ENCODE data around the gene FBXL16. TPM values are rescaled to one million over a fixed set of nuclear protein-coding genes. Genes with fewer than 3 reads are reported as not detected.

The FBXL16 gene
- total and polyA plus RNA-seq, 2 experiments from 2014 or later = 8.9 to 12.6 TPM

DNA sequence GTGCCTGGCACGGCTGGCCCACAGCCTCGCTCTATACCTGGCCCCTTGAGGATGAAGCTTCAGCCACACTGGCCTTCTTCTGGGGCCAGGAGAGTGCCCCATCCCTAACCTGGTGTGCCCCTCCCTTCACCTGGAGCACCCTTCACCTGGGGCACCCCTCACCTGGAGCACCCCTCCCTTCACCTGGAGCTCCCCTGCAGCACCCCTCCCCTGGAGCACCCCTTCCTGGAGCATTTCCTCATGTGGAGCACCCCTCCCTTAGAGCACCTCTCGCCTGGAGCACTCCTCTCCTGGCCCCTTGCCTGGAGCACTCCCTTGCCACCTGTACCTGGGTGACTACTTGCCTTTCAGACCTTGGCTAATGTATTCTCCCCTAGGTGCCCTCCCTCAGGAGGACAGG lies 2.4 kb upstream of the FBXL16 start:
- Histone ChIP-seq H3K4me3 (no peak overlapping the region), H3K9me2 (ENCODE audit: insufficient read depth) (no peaks in the 10 kb centered on the region), H3K4me2 (no peak overlapping the region), H3K36me3 (ENCODE audit: insufficient read depth) (no peaks in the 10 kb centered on the region), H4K20me1 (replicated peaks; ENCODE audit: insufficient read depth) (no peaks in the 10 kb centered on the region), H3K4me1 (ENCODE audit: insufficient read depth) (no peaks in the 10 kb centered on the region), H3K79me2 (replicated peaks; ENCODE audit: insufficient read depth) (no peaks in the 10 kb centered on the region), H3K27ac (ENCODE audit: low read depth) (no peak overlapping the region), H3K27me3 (ENCODE audit: insufficient read depth) (peaks cover 71% of the 10 kb centered on the region), H3F3A (replicated peaks; ENCODE audit: low read depth) (0 out of 2 replicates have a peak, but pooled peaks cover 6% of the 10 kb centered on the region), H2AFZ (no peak overlapping the region)
- no peak overlapping the region for H3K4me3 Mint-ChIP-seq
- DNase-seq (ENCODE audit: low spot score) (no peak), ATAC-seq (no peak)
- peaks cover 4% of the 10 kb centered on the region; the same call in 1 of the 3 replicates for H3K9me3 Mint-ChIP-seq
- no peaks in the 10 kb centered on the region for H3K36me3 Mint-ChIP-seq (ENCODE audit: low read depth)
- H3K27ac Mint-ChIP-seq = no peak overlapping the region
- H3K27me3 Mint-ChIP-seq (ENCODE audit: insufficient read depth, low read depth, poor library complexity) = peaks cover 59% of the 10 kb centered on the region
- TF ChIP-seq ZNF331 (CRISPR knock-in tag; IDR thresholded peaks at IDR 0.05; ENCODE audit: low read depth) = no peak
- TF ChIP-seq NANOG (IDR thresholded peaks at IDR 0.05; ENCODE audit: borderline replicate concordance) = no peak
- TF ChIP-seq JUNB (IDR thresholded peaks at IDR 0.05; ENCODE audit: unreplicated experiment) = no peak
- TF ChIP-seq, protein P1, sequence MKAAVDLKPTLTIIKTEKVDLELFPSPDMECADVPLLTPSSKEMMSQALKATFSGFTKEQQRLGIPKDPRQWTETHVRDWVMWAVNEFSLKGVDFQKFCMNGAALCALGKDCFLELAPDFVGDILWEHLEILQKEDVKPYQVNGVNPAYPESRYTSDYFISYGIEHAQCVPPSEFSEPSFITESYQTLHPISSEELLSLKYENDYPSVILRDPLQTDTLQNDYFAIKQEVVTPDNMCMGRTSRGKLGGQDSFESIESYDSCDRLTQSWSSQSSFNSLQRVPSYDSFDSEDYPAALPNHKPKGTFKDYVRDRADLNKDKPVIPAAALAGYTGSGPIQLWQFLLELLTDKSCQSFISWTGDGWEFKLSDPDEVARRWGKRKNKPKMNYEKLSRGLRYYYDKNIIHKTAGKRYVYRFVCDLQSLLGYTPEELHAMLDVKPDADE (IDR thresholded peaks at IDR 0.05) = no peak
- TF ChIP-seq EZH2 (IDR thresholded peaks at IDR 0.05; ENCODE audit: low read depth, unreplicated experiment) = no peak
- no peak for TF ChIP-seq EZH2phosphoT487 (IDR thresholded peaks at IDR 0.05; ENCODE audit: unreplicated experiment)
- TF ChIP-seq, protein P2, sequence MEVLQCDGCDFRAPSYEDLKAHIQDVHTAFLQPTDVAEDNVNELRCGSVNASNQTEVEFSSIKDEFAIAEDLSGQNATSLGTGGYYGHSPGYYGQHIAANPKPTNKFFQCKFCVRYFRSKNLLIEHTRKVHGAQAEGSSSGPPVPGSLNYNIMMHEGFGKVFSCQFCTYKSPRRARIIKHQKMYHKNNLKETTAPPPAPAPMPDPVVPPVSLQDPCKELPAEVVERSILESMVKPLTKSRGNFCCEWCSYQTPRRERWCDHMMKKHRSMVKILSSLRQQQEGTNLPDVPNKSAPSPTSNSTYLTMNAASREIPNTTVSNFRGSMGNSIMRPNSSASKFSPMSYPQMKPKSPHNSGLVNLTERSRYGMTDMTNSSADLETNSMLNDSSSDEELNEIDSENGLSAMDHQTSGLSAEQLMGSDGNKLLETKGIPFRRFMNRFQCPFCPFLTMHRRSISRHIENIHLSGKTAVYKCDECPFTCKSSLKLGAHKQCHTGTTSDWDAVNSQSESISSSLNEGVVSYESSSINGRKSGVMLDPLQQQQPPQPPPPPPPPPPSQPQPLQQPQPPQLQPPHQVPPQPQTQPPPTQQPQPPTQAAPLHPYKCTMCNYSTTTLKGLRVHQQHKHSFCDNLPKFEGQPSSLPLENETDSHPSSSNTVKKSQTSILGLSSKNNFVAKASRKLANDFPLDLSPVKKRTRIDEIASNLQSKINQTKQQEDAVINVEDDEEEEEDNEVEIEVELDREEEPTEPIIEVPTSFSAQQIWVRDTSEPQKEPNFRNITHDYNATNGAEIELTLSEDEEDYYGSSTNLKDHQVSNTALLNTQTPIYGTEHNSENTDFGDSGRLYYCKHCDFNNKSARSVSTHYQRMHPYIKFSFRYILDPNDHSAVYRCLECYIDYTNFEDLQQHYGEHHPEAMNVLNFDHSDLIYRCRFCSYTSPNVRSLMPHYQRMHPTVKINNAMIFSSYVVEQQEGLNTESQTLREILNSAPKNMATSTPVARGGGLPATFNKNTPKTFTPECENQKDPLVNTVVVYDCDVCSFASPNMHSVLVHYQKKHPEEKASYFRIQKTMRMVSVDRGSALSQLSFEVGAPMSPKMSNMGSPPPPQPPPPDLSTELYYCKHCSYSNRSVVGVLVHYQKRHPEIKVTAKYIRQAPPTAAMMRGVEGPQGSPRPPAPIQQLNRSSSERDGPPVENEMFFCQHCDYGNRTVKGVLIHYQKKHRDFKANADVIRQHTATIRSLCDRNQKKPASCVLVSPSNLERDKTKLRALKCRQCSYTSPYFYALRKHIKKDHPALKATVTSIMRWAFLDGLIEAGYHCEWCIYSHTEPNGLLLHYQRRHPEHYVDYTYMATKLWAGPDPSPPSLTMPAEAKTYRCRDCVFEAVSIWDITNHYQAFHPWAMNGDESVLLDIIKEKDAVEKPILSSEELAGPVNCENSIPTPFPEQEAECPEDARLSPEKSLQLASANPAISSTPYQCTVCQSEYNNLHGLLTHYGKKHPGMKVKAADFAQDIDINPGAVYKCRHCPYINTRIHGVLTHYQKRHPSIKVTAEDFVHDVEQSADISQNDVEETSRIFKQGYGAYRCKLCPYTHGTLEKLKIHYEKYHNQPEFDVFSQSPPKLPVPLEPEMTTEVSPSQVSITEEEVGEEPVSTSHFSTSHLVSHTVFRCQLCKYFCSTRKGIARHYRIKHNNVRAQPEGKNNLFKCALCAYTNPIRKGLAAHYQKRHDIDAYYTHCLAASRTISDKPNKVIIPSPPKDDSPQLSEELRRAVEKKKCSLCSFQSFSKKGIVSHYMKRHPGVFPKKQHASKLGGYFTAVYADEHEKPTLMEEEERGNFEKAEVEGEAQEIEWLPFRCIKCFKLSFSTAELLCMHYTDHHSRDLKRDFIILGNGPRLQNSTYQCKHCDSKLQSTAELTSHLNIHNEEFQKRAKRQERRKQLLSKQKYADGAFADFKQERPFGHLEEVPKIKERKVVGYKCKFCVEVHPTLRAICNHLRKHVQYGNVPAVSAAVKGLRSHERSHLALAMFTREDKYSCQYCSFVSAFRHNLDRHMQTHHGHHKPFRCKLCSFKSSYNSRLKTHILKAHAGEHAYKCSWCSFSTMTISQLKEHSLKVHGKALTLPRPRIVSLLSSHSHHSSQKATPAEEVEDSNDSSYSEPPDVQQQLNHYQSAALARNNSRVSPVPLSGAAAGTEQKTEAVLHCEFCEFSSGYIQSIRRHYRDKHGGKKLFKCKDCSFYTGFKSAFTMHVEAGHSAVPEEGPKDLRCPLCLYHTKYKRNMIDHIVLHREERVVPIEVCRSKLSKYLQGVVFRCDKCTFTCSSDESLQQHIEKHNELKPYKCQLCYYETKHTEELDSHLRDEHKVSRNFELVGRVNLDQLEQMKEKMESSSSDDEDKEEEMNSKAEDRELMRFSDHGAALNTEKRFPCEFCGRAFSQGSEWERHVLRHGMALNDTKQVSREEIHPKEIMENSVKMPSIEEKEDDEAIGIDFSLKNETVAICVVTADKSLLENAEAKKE (CRISPR knock-in tag; IDR thresholded peaks at IDR 0.05) = no peak
- TF ChIP-seq, protein P3, sequence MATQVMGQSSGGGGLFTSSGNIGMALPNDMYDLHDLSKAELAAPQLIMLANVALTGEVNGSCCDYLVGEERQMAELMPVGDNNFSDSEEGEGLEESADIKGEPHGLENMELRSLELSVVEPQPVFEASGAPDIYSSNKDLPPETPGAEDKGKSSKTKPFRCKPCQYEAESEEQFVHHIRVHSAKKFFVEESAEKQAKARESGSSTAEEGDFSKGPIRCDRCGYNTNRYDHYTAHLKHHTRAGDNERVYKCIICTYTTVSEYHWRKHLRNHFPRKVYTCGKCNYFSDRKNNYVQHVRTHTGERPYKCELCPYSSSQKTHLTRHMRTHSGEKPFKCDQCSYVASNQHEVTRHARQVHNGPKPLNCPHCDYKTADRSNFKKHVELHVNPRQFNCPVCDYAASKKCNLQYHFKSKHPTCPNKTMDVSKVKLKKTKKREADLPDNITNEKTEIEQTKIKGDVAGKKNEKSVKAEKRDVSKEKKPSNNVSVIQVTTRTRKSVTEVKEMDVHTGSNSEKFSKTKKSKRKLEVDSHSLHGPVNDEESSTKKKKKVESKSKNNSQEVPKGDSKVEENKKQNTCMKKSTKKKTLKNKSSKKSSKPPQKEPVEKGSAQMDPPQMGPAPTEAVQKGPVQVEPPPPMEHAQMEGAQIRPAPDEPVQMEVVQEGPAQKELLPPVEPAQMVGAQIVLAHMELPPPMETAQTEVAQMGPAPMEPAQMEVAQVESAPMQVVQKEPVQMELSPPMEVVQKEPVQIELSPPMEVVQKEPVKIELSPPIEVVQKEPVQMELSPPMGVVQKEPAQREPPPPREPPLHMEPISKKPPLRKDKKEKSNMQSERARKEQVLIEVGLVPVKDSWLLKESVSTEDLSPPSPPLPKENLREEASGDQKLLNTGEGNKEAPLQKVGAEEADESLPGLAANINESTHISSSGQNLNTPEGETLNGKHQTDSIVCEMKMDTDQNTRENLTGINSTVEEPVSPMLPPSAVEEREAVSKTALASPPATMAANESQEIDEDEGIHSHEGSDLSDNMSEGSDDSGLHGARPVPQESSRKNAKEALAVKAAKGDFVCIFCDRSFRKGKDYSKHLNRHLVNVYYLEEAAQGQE (IDR thresholded peaks at IDR 0.05; ENCODE audit: unreplicated experiment) = no peak
- no peak for TF ChIP-seq ZNF114 (CRISPR knock-in tag; IDR thresholded peaks at IDR 0.05)
- TF ChIP-seq, protein P4, sequence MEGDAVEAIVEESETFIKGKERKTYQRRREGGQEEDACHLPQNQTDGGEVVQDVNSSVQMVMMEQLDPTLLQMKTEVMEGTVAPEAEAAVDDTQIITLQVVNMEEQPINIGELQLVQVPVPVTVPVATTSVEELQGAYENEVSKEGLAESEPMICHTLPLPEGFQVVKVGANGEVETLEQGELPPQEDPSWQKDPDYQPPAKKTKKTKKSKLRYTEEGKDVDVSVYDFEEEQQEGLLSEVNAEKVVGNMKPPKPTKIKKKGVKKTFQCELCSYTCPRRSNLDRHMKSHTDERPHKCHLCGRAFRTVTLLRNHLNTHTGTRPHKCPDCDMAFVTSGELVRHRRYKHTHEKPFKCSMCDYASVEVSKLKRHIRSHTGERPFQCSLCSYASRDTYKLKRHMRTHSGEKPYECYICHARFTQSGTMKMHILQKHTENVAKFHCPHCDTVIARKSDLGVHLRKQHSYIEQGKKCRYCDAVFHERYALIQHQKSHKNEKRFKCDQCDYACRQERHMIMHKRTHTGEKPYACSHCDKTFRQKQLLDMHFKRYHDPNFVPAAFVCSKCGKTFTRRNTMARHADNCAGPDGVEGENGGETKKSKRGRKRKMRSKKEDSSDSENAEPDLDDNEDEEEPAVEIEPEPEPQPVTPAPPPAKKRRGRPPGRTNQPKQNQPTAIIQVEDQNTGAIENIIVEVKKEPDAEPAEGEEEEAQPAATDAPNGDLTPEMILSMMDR (conservative IDR thresholded peaks at IDR 0.05; ENCODE audit: low read depth in 2 of 2) = no peak
- no peak for TF ChIP-seq POLR2AphosphoS5 (IDR thresholded peaks at IDR 0.05; ENCODE audit: low read depth)
- no peak for TF ChIP-seq CREB1 (CRISPR knock-in tag; IDR thresholded peaks at IDR 0.05; ENCODE audit: low read depth)
- no peak for TF ChIP-seq STAT1 (IDR thresholded peaks at IDR 0.05; ENCODE audit: unreplicated experiment)
- H3K4me1 Mint-ChIP-seq = no peaks in the 10 kb centered on the region; the same call in 2 of the 3 replicates

Measured in GM23338 (cell line).